Measurements from ENCODE around the gene OPCML.

DNA sequence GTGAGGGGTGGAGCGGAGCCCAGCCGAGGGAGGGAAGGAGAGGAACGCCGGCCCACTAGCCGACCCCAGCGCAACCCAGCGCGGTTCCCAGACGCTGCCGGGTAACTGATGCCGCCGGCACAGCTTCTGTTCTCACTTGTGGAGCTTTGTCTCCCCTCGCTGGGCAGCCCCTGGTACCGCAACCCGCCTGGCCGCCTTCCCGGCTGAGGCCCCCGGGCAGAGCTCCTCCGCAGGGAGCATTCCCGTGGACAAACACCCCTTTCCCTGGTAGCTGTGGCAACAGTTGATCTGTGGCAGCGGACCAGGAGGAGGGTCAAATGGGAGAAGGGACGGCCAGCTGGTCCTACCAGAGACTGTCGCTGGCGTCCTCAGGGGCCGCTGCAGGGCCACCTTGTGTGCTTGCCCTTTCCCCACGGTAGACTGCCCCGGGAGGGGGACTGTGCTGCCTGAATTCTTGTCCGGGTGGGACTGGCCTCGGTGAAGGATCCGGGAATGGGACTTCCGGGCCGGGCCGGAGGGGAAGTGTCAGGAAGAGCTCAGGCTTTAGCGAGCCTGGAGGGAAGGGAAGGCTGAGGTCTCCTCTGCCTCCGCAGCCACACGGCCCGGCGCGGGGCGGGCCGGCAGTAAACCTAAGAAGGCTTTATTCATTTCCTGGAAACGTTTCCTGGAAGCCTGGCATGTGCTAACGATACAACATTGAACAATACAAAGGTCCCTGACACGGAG lies 468.0 kb downstream of the OPCML start:
- TF ChIP-seq, protein P1, sequence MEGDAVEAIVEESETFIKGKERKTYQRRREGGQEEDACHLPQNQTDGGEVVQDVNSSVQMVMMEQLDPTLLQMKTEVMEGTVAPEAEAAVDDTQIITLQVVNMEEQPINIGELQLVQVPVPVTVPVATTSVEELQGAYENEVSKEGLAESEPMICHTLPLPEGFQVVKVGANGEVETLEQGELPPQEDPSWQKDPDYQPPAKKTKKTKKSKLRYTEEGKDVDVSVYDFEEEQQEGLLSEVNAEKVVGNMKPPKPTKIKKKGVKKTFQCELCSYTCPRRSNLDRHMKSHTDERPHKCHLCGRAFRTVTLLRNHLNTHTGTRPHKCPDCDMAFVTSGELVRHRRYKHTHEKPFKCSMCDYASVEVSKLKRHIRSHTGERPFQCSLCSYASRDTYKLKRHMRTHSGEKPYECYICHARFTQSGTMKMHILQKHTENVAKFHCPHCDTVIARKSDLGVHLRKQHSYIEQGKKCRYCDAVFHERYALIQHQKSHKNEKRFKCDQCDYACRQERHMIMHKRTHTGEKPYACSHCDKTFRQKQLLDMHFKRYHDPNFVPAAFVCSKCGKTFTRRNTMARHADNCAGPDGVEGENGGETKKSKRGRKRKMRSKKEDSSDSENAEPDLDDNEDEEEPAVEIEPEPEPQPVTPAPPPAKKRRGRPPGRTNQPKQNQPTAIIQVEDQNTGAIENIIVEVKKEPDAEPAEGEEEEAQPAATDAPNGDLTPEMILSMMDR (IDR thresholded peaks at IDR 0.05; ENCODE audit: poor library complexity, severe bottlenecking): peak; percentile 96
- TF ChIP-seq SMC3 (conservative IDR thresholded peaks at IDR 0.05; ENCODE audit: poor library complexity): peak; percentile 97
- TF ChIP-seq POLR2AphosphoS5 (IDR thresholded peaks at IDR 0.05): no peak
